Muscle layer of colon (tissue), 2 donors: Measurements from ENCODE around the gene SLC29A3.

Experiments used
- H3K27ac ChIP-seq: one replicate; pipeline ENCODE4 v1.7.0; 2013; ENCODE audit warnings: low read depth, mild to moderate bottlenecking, low read length, moderate library complexity
- H3K27me3 ChIP-seq, 2 donors: one replicate each; pipeline ENCODE4 v1.7.0; 2013; ENCODE audit warnings: low read length in 2 of 2, mild to moderate bottlenecking in 2 of 2; ENCODE audit not compliant: insufficient read depth in 2 of 2, control insufficient read depth in 1 of 2
- H3K36me3 ChIP-seq: one replicate; pipeline ENCODE4 v1.7.0; 2013; ENCODE audit warnings: mild to moderate bottlenecking, low read length; ENCODE audit not compliant: insufficient read depth
- H3K4me1 ChIP-seq: one replicate; pipeline ENCODE4 v1.7.0; 2013; ENCODE audit warnings: mild to moderate bottlenecking, low read length; ENCODE audit not compliant: insufficient read depth
- H3K4me3 ChIP-seq, 2 donors: one replicate each; pipeline ENCODE4 v1.7.0; 2013; ENCODE audit warnings: low read length in 2 of 2, low read depth in 1 of 2, mild to moderate bottlenecking in 1 of 2, moderate library complexity in 1 of 2
- H3K9ac ChIP-seq: one replicate; pipeline ENCODE4 v1.7.0; 2013; ENCODE audit warnings: low read length
- H3K9me3 ChIP-seq: one replicate; pipeline ENCODE4 v1.7.0; 2013; ENCODE audit warnings: mild to moderate bottlenecking, low read length
- donor health status: abdominal sarcoma.
- donor health status: Adenocarcinoma of cecum.

Gene SLC29A3

GRCh38 chr10:71285986-71286385, 33.1 kb upstream of the SLC29A3 start:
- no peak overlapping the region for H3K27ac ChIP-seq
- no peaks in the 10 kb centered on the region for H3K9me3 ChIP-seq
- no peaks in the 10 kb centered on the region for H3K36me3 ChIP-seq
- H3K4me1 ChIP-seq: no peaks in the 10 kb centered on the region
- no peak overlapping the region for H3K9ac ChIP-seq
- H3K4me3 ChIP-seq: no peak overlapping the region
- H3K27me3 ChIP-seq: no peaks in the 10 kb centered on the region

GRCh38 chr10:71286521-71287294, 32.4 kb upstream of the SLC29A3 start:
- H3K4me1 ChIP-seq: no peaks in the 10 kb centered on the region
- H3K9me3 ChIP-seq: no peaks in the 10 kb centered on the region
- no peak overlapping the region for H3K4me3 ChIP-seq
- no peaks in the 10 kb centered on the region for H3K27me3 ChIP-seq
- no peak overlapping the region for H3K27ac ChIP-seq
- H3K9ac ChIP-seq: no peak overlapping the region
- no peaks in the 10 kb centered on the region for H3K36me3 ChIP-seq

GRCh38 chr10:71287456-71287855, 31.6 kb upstream of the SLC29A3 start:
- Histone ChIP-seq H3K9ac (no peak overlapping the region), H3K4me3 (no peak overlapping the region), H3K27ac (no peak overlapping the region), H3K36me3 (no peaks in the 10 kb centered on the region), H3K9me3 (no peaks in the 10 kb centered on the region), H3K4me1 (no peaks in the 10 kb centered on the region), H3K27me3 (no peaks in the 10 kb centered on the region)

DNA sequence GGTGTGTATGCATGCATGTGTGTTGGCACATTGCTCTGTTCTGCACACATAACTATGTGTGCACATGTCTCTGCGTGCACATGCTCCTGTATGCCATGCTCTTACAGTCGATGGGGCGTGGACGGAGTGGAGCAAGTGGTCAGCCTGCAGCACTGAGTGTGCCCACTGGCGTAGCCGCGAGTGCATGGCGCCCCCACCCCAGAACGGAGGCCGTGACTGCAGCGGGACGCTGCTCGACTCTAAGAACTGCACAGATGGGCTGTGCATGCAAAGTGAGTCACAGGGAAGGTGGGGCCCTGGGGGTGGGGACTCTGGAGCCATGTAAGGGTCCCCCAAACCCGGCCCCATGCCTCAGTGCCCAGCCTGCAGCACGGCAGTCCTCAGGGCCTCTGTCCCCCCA, 30.6 kb upstream of the SLC29A3 start:
- H3K9me3 ChIP-seq: no peaks in the 10 kb centered on the region
- no peaks in the 10 kb centered on the region for H3K4me1 ChIP-seq
- no peak overlapping the region for H3K9ac ChIP-seq
- no peak overlapping the region for H3K4me3 ChIP-seq
- no peak overlapping the region for H3K27ac ChIP-seq
- no peaks in the 10 kb centered on the region for H3K36me3 ChIP-seq
- H3K27me3 ChIP-seq: no peaks in the 10 kb centered on the region

GRCh38 chr10:71289421-71290130, 29.5 kb upstream of the SLC29A3 start:
- no peak overlapping the region for H3K9ac ChIP-seq
- H3K27me3 ChIP-seq: no peaks in the 10 kb centered on the region
- no peak overlapping the region for H3K4me3 ChIP-seq
- H3K9me3 ChIP-seq: no peaks in the 10 kb centered on the region
- no peak overlapping the region for H3K27ac ChIP-seq
- no peaks in the 10 kb centered on the region for H3K36me3 ChIP-seq
- H3K4me1 ChIP-seq: no peaks in the 10 kb centered on the region

DNA sequence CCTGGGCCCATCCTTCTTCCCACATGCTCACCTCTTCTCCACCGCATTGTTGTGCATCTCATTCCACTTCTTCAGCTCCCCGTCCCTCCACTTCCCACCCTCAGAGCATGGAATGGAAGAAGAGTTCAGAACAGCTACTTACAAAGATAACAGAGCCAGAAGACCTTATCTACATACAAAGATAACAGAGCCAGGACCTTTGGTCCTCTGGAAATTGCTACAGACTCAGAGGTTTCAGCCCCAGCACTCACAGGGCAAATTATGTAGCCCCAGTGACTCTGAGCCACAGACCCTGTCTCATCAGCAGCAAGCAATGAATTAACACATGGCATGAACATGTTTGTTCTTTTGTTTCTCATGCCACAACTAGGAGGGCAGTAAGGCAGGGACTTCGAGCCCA, 28.7 kb upstream of the SLC29A3 start:
- Histone ChIP-seq H3K36me3 (no peaks in the 10 kb centered on the region), H3K27me3 (no peaks in the 10 kb centered on the region), H3K4me3 (no peak overlapping the region), H3K9ac (no peak overlapping the region), H3K4me1 (no peaks in the 10 kb centered on the region), H3K27ac (no peak overlapping the region), H3K9me3 (no peaks in the 10 kb centered on the region)

DNA sequence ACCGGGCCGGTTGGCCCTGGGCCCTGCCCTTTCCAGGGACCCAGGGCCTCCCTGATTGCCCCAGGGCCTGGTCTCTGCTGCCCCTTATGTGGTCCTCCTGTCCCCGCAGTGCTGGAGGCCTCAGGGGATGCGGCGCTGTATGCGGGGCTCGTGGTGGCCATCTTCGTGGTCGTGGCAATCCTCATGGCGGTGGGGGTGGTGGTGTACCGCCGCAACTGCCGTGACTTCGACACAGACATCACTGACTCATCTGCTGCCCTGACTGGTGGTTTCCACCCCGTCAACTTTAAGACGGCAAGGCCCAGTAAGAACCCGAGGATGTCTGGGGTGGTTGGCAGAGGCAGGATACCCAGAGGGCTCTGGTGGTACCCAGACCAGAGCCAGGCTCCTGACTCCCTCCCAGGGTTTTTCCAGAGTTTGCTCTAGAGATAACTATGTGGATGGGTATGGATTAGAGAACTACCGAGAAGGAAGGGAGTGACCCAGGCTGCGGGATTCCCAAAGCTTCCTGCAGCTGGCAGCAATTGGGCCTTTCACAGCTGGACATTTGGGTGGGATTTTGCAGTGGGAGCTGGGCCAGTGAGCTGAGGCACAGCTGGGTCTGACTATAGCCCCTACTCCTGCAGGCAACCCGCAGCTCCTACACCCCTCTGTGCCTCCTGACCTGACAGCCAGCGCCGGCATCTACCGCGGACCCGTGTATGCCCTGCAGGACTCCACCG, 28.1 kb upstream of the SLC29A3 start:
- Histone ChIP-seq H3K9me3 (no peaks in the 10 kb centered on the region), H3K9ac (no peak overlapping the region), H3K4me3 (no peak overlapping the region), H3K27ac (no peak overlapping the region), H3K27me3 (no peaks in the 10 kb centered on the region), H3K4me1 (no peaks in the 10 kb centered on the region), H3K36me3 (no peaks in the 10 kb centered on the region)

GRCh38 chr10:71291528-71291900, 27.5 kb upstream of the SLC29A3 start:
- Histone ChIP-seq H3K27ac (no peak overlapping the region), H3K4me3 (no peak overlapping the region), H3K36me3 (no peaks in the 10 kb centered on the region), H3K9me3 (no peaks in the 10 kb centered on the region), H3K4me1 (no peaks in the 10 kb centered on the region), H3K27me3 (no peaks in the 10 kb centered on the region), H3K9ac (no peak overlapping the region)

DNA sequence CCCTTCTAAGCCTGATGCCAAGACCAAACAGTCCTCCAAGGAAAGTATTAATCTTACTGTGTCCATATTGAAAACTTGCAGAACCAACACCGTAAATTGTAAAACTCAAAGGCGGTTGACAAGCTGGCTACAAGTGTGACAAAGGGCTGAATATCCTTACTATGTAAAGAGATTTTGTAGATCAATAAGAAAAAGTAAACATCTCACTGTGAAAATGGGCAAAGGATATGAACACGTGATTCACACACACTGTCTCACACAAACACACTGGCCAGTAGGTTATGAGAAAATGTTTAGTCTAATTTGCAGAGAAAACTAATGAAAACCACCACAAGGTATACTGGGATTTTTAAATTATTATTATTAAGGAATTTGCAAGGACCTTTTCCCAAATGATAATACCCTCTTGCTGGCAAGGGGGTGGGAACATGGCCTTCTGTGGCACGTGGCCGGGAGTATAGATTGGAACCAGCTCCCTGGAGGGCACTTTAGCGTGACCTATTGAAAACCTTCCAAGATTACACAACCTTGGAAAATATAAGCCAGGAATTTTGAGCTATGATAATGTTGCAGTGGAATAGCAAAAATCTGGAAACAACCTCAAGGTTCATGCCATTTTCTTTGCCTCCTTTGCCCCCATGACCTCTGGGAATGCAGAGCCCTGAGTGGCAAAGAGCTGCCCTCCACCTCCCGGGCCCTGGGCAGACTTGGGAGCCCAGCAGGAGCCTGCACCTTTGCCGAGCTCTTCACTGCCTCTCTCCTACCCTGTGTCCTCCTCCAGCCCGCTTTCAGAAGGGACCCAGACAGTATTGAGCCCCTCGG, 26.2 kb upstream of the SLC29A3 start:
- no peak overlapping the region for H3K27ac ChIP-seq
- H3K36me3 ChIP-seq: no peaks in the 10 kb centered on the region
- H3K4me1 ChIP-seq: no peaks in the 10 kb centered on the region
- no peak overlapping the region for H3K9ac ChIP-seq
- no peak overlapping the region for H3K4me3 ChIP-seq
- no peaks in the 10 kb centered on the region for H3K27me3 ChIP-seq
- no peaks in the 10 kb centered on the region for H3K9me3 ChIP-seq

DNA sequence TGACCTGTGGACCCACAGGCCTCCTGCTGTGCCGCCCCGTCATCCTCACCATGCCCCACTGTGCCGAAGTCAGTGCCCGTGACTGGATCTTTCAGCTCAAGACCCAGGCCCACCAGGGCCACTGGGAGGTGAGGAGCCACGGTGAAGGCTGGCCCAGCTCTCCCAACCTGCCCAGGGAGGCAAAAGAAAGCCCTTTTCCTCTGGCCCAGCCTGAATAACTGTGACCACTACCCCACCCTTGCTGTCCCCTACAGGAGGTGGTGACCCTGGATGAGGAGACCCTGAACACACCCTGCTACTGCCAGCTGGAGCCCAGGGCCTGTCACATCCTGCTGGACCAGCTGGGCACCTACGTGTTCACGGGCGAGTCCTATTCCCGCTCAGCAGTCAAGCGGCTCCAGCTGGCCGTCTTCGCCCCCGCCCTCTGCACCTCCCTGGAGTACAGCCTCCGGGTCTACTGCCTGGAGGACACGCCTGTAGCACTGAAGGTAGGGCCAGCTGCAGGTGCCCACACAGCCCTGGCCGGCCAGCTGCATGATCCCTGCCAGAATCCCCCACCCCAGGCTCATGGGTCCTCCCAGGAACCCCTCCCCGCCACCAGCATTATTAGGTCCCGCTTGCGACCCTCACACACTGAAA, 25.5 kb upstream of the SLC29A3 start:
- Histone ChIP-seq H3K27ac (no peak overlapping the region), H3K4me3 (no peak overlapping the region), H3K36me3 (no peaks in the 10 kb centered on the region), H3K9ac (no peak overlapping the region), H3K4me1 (no peaks in the 10 kb centered on the region), H3K27me3 (no peaks in the 10 kb centered on the region), H3K9me3 (no peaks in the 10 kb centered on the region)
